Measurements from ENCODE around the gene ZGLP1. TPM values are rescaled to one million over a fixed set of nuclear protein-coding genes. Genes with fewer than 3 reads are reported as not detected.

The ZGLP1 gene
- polyA plus RNA-seq, 3 donors: 5.6 to 9.7 (median 6.3) TPM

- DNase-seq (ENCODE audit: extremely low read depth in 1 of 11, low read depth in 9 of 11, low spot score in 4 of 11): no peak
Observed at GRCh38 chr19:10262771-10263170, 46.8 kb downstream of the ZGLP1 start.

DNA sequence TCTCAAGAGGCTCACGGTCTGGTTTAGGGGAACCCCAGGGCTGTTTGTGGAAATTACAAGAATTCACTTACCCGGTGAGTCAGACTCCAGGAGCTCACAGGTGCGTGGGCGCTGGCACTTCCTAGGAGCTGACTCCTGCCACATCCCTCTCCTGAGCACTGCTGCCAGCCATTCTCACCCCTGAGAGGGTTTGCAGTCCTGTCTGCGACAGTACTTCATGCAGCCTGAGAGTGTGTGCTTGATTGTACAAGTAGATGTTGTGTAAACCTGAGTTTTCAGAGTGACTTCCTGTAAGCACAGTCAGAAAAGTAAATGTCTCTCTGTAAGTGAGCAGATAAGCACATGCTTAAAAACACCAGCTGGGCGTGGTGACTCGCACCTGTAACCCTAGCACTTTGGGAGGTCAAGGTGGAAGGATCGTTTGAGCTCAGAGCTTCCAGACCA lies 49.5 kb downstream of the ZGLP1 start:
- DNase-seq (ENCODE audit: extremely low read depth in 1 of 11, low read depth in 9 of 11, low spot score in 4 of 11): no peak

- DNase-seq (ENCODE audit: extremely low read depth in 1 of 11, low read depth in 9 of 11, low spot score in 4 of 11): peak in 9 of 11 donors; percentile 72 to 87 (median 79)
Observed at GRCh38 chr19:10259162-10259905, 50.3 kb downstream of the ZGLP1 start.

DNA sequence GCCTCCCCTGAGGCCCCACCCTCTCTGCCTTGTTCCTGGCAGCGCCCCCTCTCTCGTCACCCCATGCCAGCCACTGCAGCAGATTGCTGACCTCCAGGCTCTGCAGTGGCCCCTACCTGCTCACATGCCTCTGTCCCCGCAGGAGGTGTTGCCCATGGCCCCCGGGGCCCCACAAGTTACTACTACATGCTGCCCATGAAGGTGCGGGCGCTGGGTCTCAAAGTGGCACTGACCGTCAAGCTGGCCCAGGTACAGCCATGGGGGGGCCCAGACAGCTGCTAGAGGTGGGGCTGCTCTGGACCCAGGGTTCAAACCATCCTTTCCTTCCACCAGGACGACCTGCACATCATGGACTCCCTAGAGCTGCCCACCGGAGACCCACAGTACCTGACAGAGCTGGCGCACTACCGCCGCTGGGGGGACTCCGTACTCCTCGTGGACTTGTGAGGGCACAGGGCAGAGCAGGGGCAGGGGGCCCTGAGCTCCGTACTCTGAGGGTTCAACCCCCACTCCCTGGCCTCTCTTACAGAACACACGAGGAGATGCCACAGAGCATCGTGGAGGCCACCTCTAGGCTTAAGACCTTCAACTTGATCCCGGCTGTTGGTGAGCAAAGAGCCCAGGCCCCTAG lies 51.4 kb downstream of the ZGLP1 start:
- DNase-seq (ENCODE audit: extremely low read depth in 1 of 11, low read depth in 9 of 11, low spot score in 4 of 11): no peak

- DNase-seq (ENCODE audit: extremely low read depth in 1 of 11, low read depth in 9 of 11, low spot score in 4 of 11): no peak
Observed at GRCh38 chr19:10256970-10257615, 52.5 kb downstream of the ZGLP1 start.

DNA sequence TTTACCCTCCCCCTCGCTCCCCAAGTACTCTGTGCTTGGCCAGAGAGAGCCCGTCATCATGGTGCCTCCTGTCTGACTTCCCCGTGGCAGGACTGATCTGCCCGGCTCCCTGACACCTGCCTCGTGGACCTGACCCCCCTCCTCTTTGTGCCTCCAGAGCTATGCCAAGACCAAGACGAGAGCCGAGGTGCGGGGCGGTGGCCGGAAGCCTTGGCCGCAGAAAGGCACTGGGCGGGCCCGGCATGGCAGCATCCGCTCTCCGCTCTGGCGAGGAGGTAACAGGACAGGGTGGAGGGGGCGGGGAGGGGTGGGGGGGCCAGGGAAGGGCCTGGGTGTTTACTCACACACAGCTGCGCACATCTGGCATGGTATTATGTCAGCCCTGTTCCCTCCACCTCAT lies 53.1 kb downstream of the ZGLP1 start:
- DNase-seq (ENCODE audit: extremely low read depth in 1 of 11, low read depth in 9 of 11, low spot score in 4 of 11): no peak

DNA sequence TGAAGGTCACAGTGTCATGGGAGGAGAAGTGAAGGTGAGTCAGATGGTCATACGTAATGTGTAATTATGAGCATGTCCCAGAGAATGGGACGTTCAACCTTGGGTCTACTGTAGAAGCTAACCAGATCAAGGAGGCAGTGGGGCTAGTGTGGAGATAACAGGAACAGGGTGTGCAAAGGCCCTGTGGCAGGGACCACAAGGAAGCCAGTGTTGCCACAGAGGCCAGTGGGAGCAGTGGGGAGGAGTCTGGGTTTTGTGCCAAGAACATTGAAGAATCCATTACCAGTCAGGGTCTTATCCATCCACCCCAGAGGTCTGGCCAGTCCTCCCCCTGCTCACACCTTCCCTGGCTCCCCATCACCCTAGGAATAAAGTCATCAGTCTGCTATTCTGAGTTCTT lies 54.3 kb downstream of the ZGLP1 start:
- no peak for DNase-seq (ENCODE audit: extremely low read depth in 1 of 11, low read depth in 9 of 11, low spot score in 4 of 11)

Other genes with a start within 250 kb of the ZGLP1 start
- 10 to 100 TPM; 24.1 to 31.0 (median 25.9) TPM for gene SHFL, start 223.5 kb downstream of the ZGLP1 start, polyA plus RNA-seq (ENCODE audit: insufficient read length in 3 of 3)
- 1 to 10 TPM; 1.4 to 2.9 (median 2.9) TPM for gene ANGPTL6, start 207.1 kb downstream of the ZGLP1 start, polyA plus RNA-seq (ENCODE audit: insufficient read length in 3 of 3)
- 10 to 100 TPM; 24.7 to 38.9 (median 34.5) TPM for gene PPAN, start 203.5 kb downstream of the ZGLP1 start, polyA plus RNA-seq (ENCODE audit: insufficient read length in 3 of 3)
- 10 to 100 TPM; 11.1 to 16.8 (median 14.6) TPM for gene P2RY11, start 198.1 kb downstream of the ZGLP1 start, polyA plus RNA-seq (ENCODE audit: insufficient read length in 3 of 3)
- 100 to 1,000 TPM; 194 to 214 (median 205) TPM for gene EIF3G, start 189.9 kb downstream of the ZGLP1 start, polyA plus RNA-seq (ENCODE audit: insufficient read length in 3 of 3)
- gene DNMT1, start 114.9 kb downstream of the ZGLP1 start, polyA plus RNA-seq (ENCODE audit: insufficient read length in 3 of 3): 100 to 1,000 TPM; 103 to 131 (median 113) TPM
- 10 to 100 TPM; 10.2 to 13.0 (median 12.2) TPM for gene S1PR2, start 78.5 kb downstream of the ZGLP1 start, polyA plus RNA-seq (ENCODE audit: insufficient read length in 3 of 3)
- 10 to 100 TPM; 32.0 to 51.4 (median 50.5) TPM for gene MRPL4, start 57.6 kb downstream of the ZGLP1 start, polyA plus RNA-seq (ENCODE audit: insufficient read length in 3 of 3)
- gene ICAM1, start 38.7 kb downstream of the ZGLP1 start, polyA plus RNA-seq (ENCODE audit: insufficient read length in 3 of 3): 1 to 10 TPM; 5.3 to 6.7 (median 6.7) TPM
- under 1 TPM; 0.22 to 0.44 (median 0.24) TPM for gene ICAM4, start 22.9 kb downstream of the ZGLP1 start, polyA plus RNA-seq (ENCODE audit: insufficient read length in 3 of 3)
- gene ICAM5, start 19.9 kb downstream of the ZGLP1 start, polyA plus RNA-seq (ENCODE audit: insufficient read length in 3 of 3): under 1 TPM; 0.12 to 0.42 (median 0.24) TPM
- 10 to 100 TPM; 14.5 to 23.3 (median 20.6) TPM for gene FDX2, start 6.2 kb upstream of the ZGLP1 start, polyA plus RNA-seq (ENCODE audit: insufficient read length in 3 of 3)
- 10 to 100 TPM; 21.0 to 38.9 (median 37.3) TPM for gene RAVER1, start 23.7 kb upstream of the ZGLP1 start, polyA plus RNA-seq (ENCODE audit: insufficient read length in 3 of 3)
- 10 to 100 TPM in 1 of 3 donors, 1 to 10 TPM in 2; 8.2 to 10.4 (median 10.0) TPM for gene ICAM3, start 29.8 kb upstream of the ZGLP1 start, polyA plus RNA-seq (ENCODE audit: insufficient read length in 3 of 3)
- 100 to 1,000 TPM; 101 to 151 (median 123) TPM for gene TYK2, start 70.8 kb upstream of the ZGLP1 start, polyA plus RNA-seq (ENCODE audit: insufficient read length in 3 of 3)
- 100 to 1,000 TPM; 132 to 185 (median 178) TPM for gene CDC37, start 93.7 kb upstream of the ZGLP1 start, polyA plus RNA-seq (ENCODE audit: insufficient read length in 3 of 3)
- 1 to 10 TPM; 1.9 to 5.1 (median 2.1) TPM for gene PDE4A, start 110.7 kb upstream of the ZGLP1 start, polyA plus RNA-seq (ENCODE audit: insufficient read length in 3 of 3)
- gene KEAP1, start 193.5 kb upstream of the ZGLP1 start, polyA plus RNA-seq (ENCODE audit: insufficient read length in 3 of 3): 10 to 100 TPM; 56.6 to 89.6 (median 75.2) TPM
- 1 to 10 TPM in 2 of 3 donors, under 1 TPM in 1; 0.78 to 1.5 (median 1.2) TPM for gene S1PR5, start 207.6 kb upstream of the ZGLP1 start, polyA plus RNA-seq (ENCODE audit: insufficient read length in 3 of 3)
- gene ATG4D, start 234.1 kb upstream of the ZGLP1 start, polyA plus RNA-seq (ENCODE audit: insufficient read length in 3 of 3): 10 to 100 TPM; 24.2 to 33.0 (median 30.4) TPM